Neuronal stem cell (in vitro differentiated cells): Measurements from ENCODE around the gene CXCL12.

Source experiments
- DNase-seq: peaks from one replicate; pipeline ENCODE4 v3.0.0-alpha.2; 2013; ENCODE audit warnings: low spot score
- H2AFZ ChIP-seq: one replicate; pipeline ENCODE4 v1.6.1; 2013; ENCODE audit warnings: mild to moderate bottlenecking, low read length, inconsistent platforms
- H2AK5ac ChIP-seq: 2 replicates; pipeline ENCODE4 v1.6.1; 2013; ENCODE audit warnings: low read depth, mild to moderate bottlenecking, inconsistent platforms, low read length, moderate library complexity, mixed read lengths
- H2BK120ac ChIP-seq: 2 replicates; pipeline ENCODE4 v1.6.1; 2013; ENCODE audit warnings: low read depth, mild to moderate bottlenecking, inconsistent platforms, low read length, moderate library complexity, mixed read lengths
- H2BK12ac ChIP-seq: one replicate; pipeline ENCODE4 v1.6.1; 2013; ENCODE audit warnings: low read length, inconsistent platforms
- H2BK15ac ChIP-seq: 2 replicates; pipeline ENCODE4 v1.6.1; 2013; ENCODE audit warnings: mild to moderate bottlenecking, low read length, inconsistent platforms, mixed read lengths
- H2BK5ac ChIP-seq: one replicate; pipeline ENCODE4 v1.6.1; 2013; ENCODE audit warnings: inconsistent platforms, mild to moderate bottlenecking, low read length, moderate library complexity
- H3K14ac ChIP-seq: one replicate; pipeline ENCODE4 v1.6.1; 2013; ENCODE audit warnings: low read length, inconsistent platforms
- H3K18ac ChIP-seq: 2 replicates; pipeline ENCODE4 v1.6.1; 2013; ENCODE audit warnings: low read length, inconsistent platforms
- H3K23ac ChIP-seq: 2 replicates; pipeline ENCODE4 v1.6.1; 2013; ENCODE audit warnings: low read depth, mild to moderate bottlenecking, mixed read lengths, low read length, inconsistent platforms; ENCODE audit not compliant: poor library complexity
- H3K27ac ChIP-seq: replicated peaks from 3 replicates; pipeline ENCODE4 v1.5.1; 2013; ENCODE audit warnings: low read length, inconsistent platforms
- H3K27me3 ChIP-seq, 3 experiments: 2 replicates each; pipeline ENCODE4 v1.6.1; 2013; ENCODE audit warnings: low read length in 3 of 3, mild to moderate bottlenecking in 2 of 3, inconsistent platforms in 1 of 3, low read depth in 1 of 3, mixed read lengths in 1 of 3, moderate library complexity in 1 of 3; ENCODE audit not compliant: control insufficient read depth in 3 of 3, insufficient read depth in 3 of 3
- H3K36me3 ChIP-seq, 2 donors: replicated peaks in 1 of 2; 2 replicates each; pipeline ENCODE4 v1.6.1; 2013; ENCODE audit warnings: low read length in 2 of 2; ENCODE audit not compliant: control insufficient read depth in 2 of 2, insufficient read depth in 2 of 2
- H3K4ac ChIP-seq: 2 replicates; pipeline ENCODE4 v1.6.1; 2013; ENCODE audit warnings: inconsistent platforms, mild to moderate bottlenecking, low read length, moderate library complexity
- H3K4me1 ChIP-seq, 2 donors: 1 replicate in 1 of 2; 2 replicates in 1 of 2; pipeline ENCODE4 v1.6.1; 2013; ENCODE audit warnings: low read length in 2 of 2, low read depth in 1 of 2; ENCODE audit not compliant: control insufficient read depth in 2 of 2, insufficient read depth in 1 of 2
- H3K4me2 ChIP-seq: one replicate; pipeline ENCODE4 v1.6.1; 2013; ENCODE audit warnings: mild to moderate bottlenecking, low read length, inconsistent platforms; ENCODE audit not compliant: insufficient read depth, poor library complexity, severe bottlenecking
- H3K4me3 ChIP-seq, 2 donors: 2 replicates each; pipeline ENCODE4 v1.5.1; 2013; ENCODE audit warnings: low read length in 2 of 2, mild to moderate bottlenecking in 2 of 2, inconsistent platforms in 1 of 2, moderate library complexity in 1 of 2
- H3K79me1 ChIP-seq: one replicate; pipeline ENCODE4 v1.6.1; 2013; ENCODE audit warnings: low read depth, mild to moderate bottlenecking, inconsistent platforms, low read length, moderate library complexity
- H3K9ac ChIP-seq: one replicate; pipeline ENCODE4 v1.6.1; 2013; ENCODE audit warnings: mild to moderate bottlenecking, low read depth, low read length, inconsistent platforms; ENCODE audit not compliant: poor library complexity
- H3K9me3 ChIP-seq, 2 donors: replicated peaks in 1 of 2; 2 replicates each; pipeline versions ENCODE3 to v1.6.1; 2013; ENCODE audit warnings: low read length in 2 of 2, mild to moderate bottlenecking in 2 of 2, inconsistent platforms in 1 of 2, low read depth in 1 of 2, mixed read lengths in 1 of 2, moderate library complexity in 1 of 2; ENCODE audit not compliant: control insufficient read depth in 2 of 2, insufficient read depth in 1 of 2
- H4K8ac ChIP-seq: one replicate; pipeline ENCODE4 v1.6.1; 2013; ENCODE audit warnings: low read depth, mild to moderate bottlenecking, inconsistent platforms, low read length, moderate library complexity
- H4K91ac ChIP-seq: one replicate; pipeline ENCODE4 v1.6.1; 2013; ENCODE audit warnings: low read length, low read depth, mild to moderate bottlenecking, inconsistent platforms; ENCODE audit not compliant: poor library complexity
- WGBS, 2 donors: extraction: QIAGEN DNeasy Blood & Tissue Kit; methylation state at CpG; one replicate each; pipeline ENCODE4 v1.1.7; 2013; ENCODE audit warnings: missing lambda C conversion rate in 2 of 2, mixed read lengths in 1 of 2; ENCODE audit not compliant: insufficient read length in 2 of 2, insufficient replicate concordance in 1 of 2; ENCODE audit errors: extremely low coverage in 2 of 2; 5-methylcytosine and 5-hydroxymethylcytosine counted together

Gene CXCL12

DNA sequence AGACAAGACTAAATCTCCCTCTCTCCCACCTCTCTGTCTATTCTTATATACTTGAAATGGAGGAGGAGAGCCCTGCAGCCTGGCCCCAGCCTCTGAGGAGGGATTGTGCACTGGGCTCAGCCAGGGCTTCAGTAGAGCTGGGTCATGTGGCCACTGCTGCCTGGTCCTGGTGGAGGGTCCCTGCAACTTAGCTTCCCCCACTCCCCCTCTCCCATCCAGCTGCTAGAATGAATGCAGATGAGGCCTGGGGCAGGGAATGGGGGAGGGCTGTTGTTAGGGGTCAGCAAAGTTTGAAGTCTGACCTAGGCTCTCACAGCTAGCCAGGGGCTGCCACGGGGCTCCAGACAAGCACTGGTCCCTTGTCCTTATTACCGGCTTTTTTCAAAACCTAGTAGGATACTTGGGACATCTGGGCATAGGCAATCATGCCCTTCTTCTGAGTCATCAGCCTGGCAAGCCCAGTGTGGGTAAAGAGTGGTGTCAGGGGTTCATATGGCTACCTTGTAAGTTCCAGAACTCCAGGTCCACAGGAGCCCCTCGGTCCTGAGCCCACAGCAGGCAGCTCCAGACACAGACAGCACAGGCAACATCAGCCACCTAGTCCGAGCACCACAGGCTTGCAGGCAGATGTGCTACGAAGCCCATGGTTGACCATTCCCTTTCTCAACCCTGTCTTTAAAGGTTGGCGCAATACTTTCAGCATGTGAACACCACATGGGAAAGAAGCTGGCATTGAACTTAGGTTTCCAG is 12.8 kb upstream of the CXCL12 start:
- Histone ChIP-seq H3K79me1 (no peaks in the 10 kb centered on the region), H2AFZ (no peak overlapping the region), H2BK12ac (no peak overlapping the region), H3K4me3 (no peak overlapping the region), H3K23ac (peak overlapping the region; percentile 10), H3K27ac (no peak overlapping the region), H3K9me3 (no peaks in the 10 kb centered on the region), H2BK120ac (no peak overlapping the region), H2BK15ac (no peak overlapping the region), H2AK5ac (no peak overlapping the region), H2BK5ac (no peak overlapping the region), H3K14ac (no peak overlapping the region), H3K4me2 (no peak overlapping the region), H4K8ac (no peak overlapping the region), H3K9ac (no peak overlapping the region), H3K36me3 (no peaks in the 10 kb centered on the region), H3K18ac (peak overlapping the region; percentile 67), H4K91ac (no peak overlapping the region), H3K4me1 (peaks cover 0 to 20% of the 10 kb centered on the region in 2 donors), H3K27me3 (no peaks in the 10 kb centered on the region), H3K4ac (no peak overlapping the region)
- WGBS, 2 donors, result no CpG with 5 or more reads among the region's 6 CpGs
- DNase-seq, result no peak

DNA sequence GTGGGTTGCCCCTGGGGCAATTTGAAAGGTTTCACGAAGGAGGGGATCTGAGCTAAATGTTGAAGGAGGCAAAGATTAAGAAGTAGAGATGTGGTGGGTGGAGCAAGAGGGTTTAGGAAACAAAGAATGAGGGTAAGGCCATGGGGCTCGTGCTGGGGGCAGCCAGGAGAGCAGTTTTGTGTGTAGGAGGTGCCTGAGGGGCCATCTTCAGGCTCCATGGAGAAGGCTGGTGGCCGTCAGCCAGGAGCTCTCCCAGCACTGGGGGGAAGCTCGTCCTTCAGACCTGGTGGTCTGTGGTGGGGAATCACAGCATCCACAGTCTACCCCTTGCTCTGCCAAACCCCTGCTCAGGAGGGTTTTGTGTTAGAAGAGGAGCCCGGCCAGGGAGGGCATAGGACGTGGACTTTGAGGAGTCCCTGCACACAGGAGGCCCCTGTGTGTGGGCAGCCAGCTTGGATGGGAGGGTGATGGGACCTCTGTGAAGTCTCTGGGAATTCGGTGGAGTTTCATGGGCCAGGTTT is 11.8 kb upstream of the CXCL12 start:
- H2AK5ac ChIP-seq, result no peak overlapping the region
- no peak for DNase-seq
- no peak overlapping the region for H2BK5ac ChIP-seq
- H3K79me1 ChIP-seq, result no peaks in the 10 kb centered on the region
- no peak overlapping the region for H3K9ac ChIP-seq
- H3K9me3 ChIP-seq, result no peaks in the 10 kb centered on the region
- H4K8ac ChIP-seq, result no peak overlapping the region
- no peak overlapping the region for H3K4ac ChIP-seq
- H2BK12ac ChIP-seq, result no peak overlapping the region
- H4K91ac ChIP-seq, result no peak overlapping the region
- WGBS, 2 donors, result no CpG with 5 or more reads among the region's 7 CpGs
- H3K14ac ChIP-seq, result no peak overlapping the region
- H3K4me3 ChIP-seq, result no peak overlapping the region
- peak overlapping the region; percentile 57 for H3K18ac ChIP-seq
- H2BK15ac ChIP-seq, result no peak overlapping the region
- H3K4me1 ChIP-seq, result peaks cover 0 to 20% of the 10 kb centered on the region in 2 donors
- no peak overlapping the region for H2AFZ ChIP-seq
- H3K27me3 ChIP-seq, result no peaks in the 10 kb centered on the region
- no peak overlapping the region for H3K4me2 ChIP-seq
- no peak overlapping the region for H2BK120ac ChIP-seq
- H3K23ac ChIP-seq, result no peak overlapping the region
- H3K36me3 ChIP-seq, result no peaks in the 10 kb centered on the region
- no peak overlapping the region for H3K27ac ChIP-seq

DNA sequence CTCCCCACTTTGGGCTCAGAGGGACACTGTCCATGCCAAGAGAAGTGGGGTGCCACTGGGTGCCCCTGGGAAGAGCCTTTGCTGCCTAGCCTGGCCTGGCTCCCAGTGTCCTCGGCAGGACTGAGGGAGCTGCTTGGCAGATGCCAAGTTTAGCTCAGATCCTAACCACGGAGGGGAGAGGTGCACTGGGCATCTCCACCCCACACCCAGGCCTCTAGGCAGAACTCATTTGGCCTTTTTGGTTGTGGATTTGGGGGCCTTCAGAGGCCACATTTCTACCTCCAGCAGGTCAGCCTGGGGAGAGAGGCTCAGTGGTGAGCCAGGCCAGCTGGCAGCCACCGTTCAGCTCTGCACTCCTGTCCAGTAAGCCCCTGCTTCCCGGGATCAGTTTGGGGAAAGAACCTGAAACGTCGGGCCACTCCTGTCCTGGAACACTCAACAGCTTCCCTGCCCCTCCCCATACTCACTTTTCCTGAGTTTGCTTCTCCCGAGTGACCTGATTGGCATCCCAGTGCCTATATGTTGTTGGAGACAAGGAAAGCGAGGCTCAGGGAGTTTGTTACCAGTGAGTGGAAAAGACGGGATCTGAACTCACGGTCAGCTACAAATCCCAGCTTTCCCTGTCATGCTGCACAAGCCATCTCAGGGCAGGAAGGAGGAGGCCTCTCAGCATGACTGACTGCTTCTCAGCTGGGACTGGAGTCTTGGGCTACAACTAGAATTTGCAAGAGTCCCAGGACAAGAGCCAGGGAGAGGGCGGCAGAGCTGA is 11.2 kb upstream of the CXCL12 start:
- no peak overlapping the region for H3K27ac ChIP-seq
- no peaks in the 10 kb centered on the region for H3K9me3 ChIP-seq
- H2BK12ac ChIP-seq, result peak overlapping the region; percentile 2
- H3K79me1 ChIP-seq, result no peaks in the 10 kb centered on the region
- H4K8ac ChIP-seq, result no peak overlapping the region
- H2BK5ac ChIP-seq, result no peak overlapping the region
- no peak overlapping the region for H3K4ac ChIP-seq
- peaks cover 0 to 20% of the 10 kb centered on the region in 2 donors for H3K4me1 ChIP-seq
- peak overlapping the region; percentile 12 for H2AK5ac ChIP-seq
- H3K27me3 ChIP-seq, result no peaks in the 10 kb centered on the region
- WGBS, 2 donors, result no CpG with 5 or more reads among the region's 11 CpGs
- no peaks in the 10 kb centered on the region for H3K36me3 ChIP-seq
- DNase-seq, result no peak
- H3K4me2 ChIP-seq, result no peak overlapping the region
- no peak overlapping the region for H3K14ac ChIP-seq
- H2BK120ac ChIP-seq, result no peak overlapping the region
- H4K91ac ChIP-seq, result no peak overlapping the region
- H3K23ac ChIP-seq, result no peak overlapping the region
- peak overlapping the region; percentile 40 for H3K18ac ChIP-seq
- no peak overlapping the region for H3K4me3 ChIP-seq
- H2BK15ac ChIP-seq, result no peak overlapping the region
- H3K9ac ChIP-seq, result no peak overlapping the region
- H2AFZ ChIP-seq, result no peak overlapping the region

DNA sequence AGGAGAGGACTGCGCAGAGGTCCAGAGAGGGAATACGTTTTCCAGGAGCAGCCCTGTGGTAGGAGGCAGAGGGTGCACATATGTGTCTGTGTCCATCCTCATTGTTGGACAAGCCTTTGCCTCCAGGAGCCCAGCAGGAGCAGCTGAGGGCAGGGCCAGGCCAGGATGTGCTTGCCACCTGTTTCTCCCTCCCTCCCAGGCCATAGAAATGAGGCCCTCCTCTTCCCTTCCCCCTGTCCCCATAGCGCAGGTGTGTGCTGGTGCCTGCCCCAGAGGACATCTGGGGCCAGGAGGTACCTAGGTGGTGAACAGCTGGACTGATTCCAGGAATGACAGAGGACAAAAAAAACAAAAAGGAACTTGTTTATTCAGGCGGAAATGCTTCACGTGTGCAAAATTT is 10.5 kb upstream of the CXCL12 start:
- no CpG with 5 or more reads among the region's 5 CpGs for WGBS, 2 donors
- no peak overlapping the region for H4K8ac ChIP-seq
- no peak overlapping the region for H3K4me2 ChIP-seq
- no peaks in the 10 kb centered on the region for H3K27me3 ChIP-seq
- no peak overlapping the region for H3K4me3 ChIP-seq
- H3K23ac ChIP-seq, result no peak overlapping the region
- H2AK5ac ChIP-seq, result no peak overlapping the region
- no peak overlapping the region for H3K18ac ChIP-seq
- no peak overlapping the region for H3K4ac ChIP-seq
- H3K9me3 ChIP-seq, result no peaks in the 10 kb centered on the region
- DNase-seq, result no peak
- H2BK5ac ChIP-seq, result no peak overlapping the region
- no peak overlapping the region for H3K9ac ChIP-seq
- H3K14ac ChIP-seq, result no peak overlapping the region
- no peak overlapping the region for H2BK15ac ChIP-seq
- H2AFZ ChIP-seq, result no peak overlapping the region
- H3K27ac ChIP-seq, result no peak overlapping the region
- H4K91ac ChIP-seq, result no peak overlapping the region
- H2BK12ac ChIP-seq, result no peak overlapping the region
- no peaks in the 10 kb centered on the region for H3K36me3 ChIP-seq
- peaks cover 0 to 20% of the 10 kb centered on the region in 2 donors for H3K4me1 ChIP-seq
- no peaks in the 10 kb centered on the region for H3K79me1 ChIP-seq
- H2BK120ac ChIP-seq, result no peak overlapping the region
